H1 (cell line): ENCODE measurements around the gene PSMB1. TPM values are rescaled to one million over a fixed set of nuclear protein-coding genes. Genes with fewer than 3 reads are reported as not detected.

Experiments used
- CTCF ChIA-PET: fragments of 300-600 bp; sonication (Branson Sonifier 250); formaldehyde crosslinking; loops from one replicate; lab custom pipeline; 2021; ENCODE audit not compliant: partially characterized antibody; lab: Charles Lee
- POLR2A ChIA-PET: fragments of 300-600 bp; sonication (Branson Sonifier 250); formaldehyde crosslinking; loops from one replicate; lab custom pipeline; 2021; ENCODE audit warnings: inconsistent platforms; ENCODE audit not compliant: partially characterized antibody; lab: Charles Lee
- DNase-seq, 2 experiments: peaks; one replicate each; pipeline versions ENCODE4 v3.0.0 to v3.0.0-alpha.2; 2010 to 2022; ENCODE audit warnings: low spot score in 2 of 2, low read depth in 1 of 2, mixed read lengths in 1 of 2
- FAIRE-seq: peaks from 2 replicates; lab custom pipeline; 2011; peaks lifted over from hg19 to GRCh38; lab: Jason Lieb, UNC
- H2AFZ ChIP-seq: 2 replicates; pipeline ENCODE4 v1.8.1; 2012; ENCODE audit warnings: low read length, inconsistent platforms
- H2AK5ac ChIP-seq: 2 replicates; pipeline ENCODE4 v1.6.1; 2013; ENCODE audit warnings: low read depth, low read length
- H2BK120ac ChIP-seq: replicated peaks from 2 replicates; pipeline ENCODE3; 2013; ENCODE audit warnings: low read depth, low read length, inconsistent platforms
- H2BK12ac ChIP-seq: 2 replicates; pipeline ENCODE4 v1.6.1; 2013; ENCODE audit warnings: low read depth, low read length
- H2BK15ac ChIP-seq: 2 replicates; pipeline ENCODE4 v1.6.1; 2013; ENCODE audit warnings: low read length
- H2BK20ac ChIP-seq: 2 replicates; pipeline ENCODE4 v1.6.1; 2013; ENCODE audit warnings: low read length
- H2BK5ac ChIP-seq: 2 replicates; pipeline ENCODE4 v1.6.1; 2013; ENCODE audit warnings: low read depth, low read length
- H3K14ac ChIP-seq: 2 replicates; pipeline ENCODE4 v1.6.1; 2013; ENCODE audit warnings: inconsistent platforms; ENCODE audit not compliant: insufficient read length
- H3K18ac ChIP-seq: 2 replicates; pipeline ENCODE4 v1.6.1; 2013; ENCODE audit warnings: low read length; ENCODE audit errors: extremely low read depth
- H3K23ac ChIP-seq: 2 replicates; pipeline ENCODE4 v1.6.1; 2013; ENCODE audit warnings: inconsistent platforms; ENCODE audit not compliant: insufficient read length
- H3K23me2 ChIP-seq: 2 replicates; pipeline ENCODE4 v1.6.1; 2013; ENCODE audit warnings: low read depth, low read length
- H3K27ac ChIP-seq: 2 replicates; pipeline ENCODE4 v1.6.1; 2011; ENCODE audit warnings: low read depth, low read length, inconsistent platforms
- H3K27me3 ChIP-seq, 4 experiments: replicated peaks in 1 of 4; 1 replicate in 1 of 4; 2 replicates in 3 of 4; pipeline versions ENCODE4 v1.6.1 to v1.8.1; 2011 to 2013; ENCODE audit warnings: low read length in 3 of 4, mild to moderate bottlenecking in 3 of 4, inconsistent platforms in 2 of 4, mixed read lengths in 2 of 4, moderate library complexity in 1 of 4; ENCODE audit not compliant: control insufficient read depth in 3 of 4, insufficient read depth in 3 of 4; ENCODE audit errors: extremely low read depth in 1 of 4
- H3K36me3 ChIP-seq, 4 experiments: 2 replicates each; pipeline versions ENCODE4 v1.6.1 to v1.8.1; 2011 to 2013; ENCODE audit warnings: mild to moderate bottlenecking in 4 of 4, low read length in 3 of 4, moderate library complexity in 2 of 4, control low read depth in 1 of 4, inconsistent platforms in 1 of 4; ENCODE audit not compliant: insufficient read depth in 4 of 4, control insufficient read depth in 2 of 4
- H3K4ac ChIP-seq: replicated peaks from 2 replicates; pipeline ENCODE3; 2013; ENCODE audit warnings: low read length, low read depth, mixed read lengths, inconsistent platforms; ENCODE audit not compliant: insufficient read length
- H3K4me1 ChIP-seq, 4 experiments: replicated peaks in 1 of 4; 1 replicate in 1 of 4; 2 replicates in 3 of 4; pipeline versions ENCODE4 v1.6.1 to v1.8.1; 2011 to 2013; ENCODE audit warnings: low read length in 3 of 4, inconsistent platforms in 2 of 4, mixed read lengths in 1 of 4; ENCODE audit not compliant: insufficient read depth in 4 of 4, control insufficient read depth in 3 of 4
- H3K4me2 ChIP-seq, 2 experiments: 2 replicates each; pipeline versions ENCODE4 v1.6.1 to v1.8.1; 2011 to 2013; ENCODE audit warnings: low read depth in 2 of 2, low read length in 2 of 2, control low read depth in 1 of 2, inconsistent platforms in 1 of 2, mild to moderate bottlenecking in 1 of 2; ENCODE audit not compliant: insufficient read depth in 1 of 2
- H3K4me3 ChIP-seq, 4 experiments: fragments of 200-600, 300-600 bp in 1 of 4; sonication (generic), shearing (Covaris generic), sonication (Bioruptor Twin) in 1 of 4; 2 replicates each; pipeline versions ENCODE4 v1.5.1 to v1.8.1; 2011 to 2016; ENCODE audit warnings: low read length in 4 of 4, low read depth in 3 of 4, control low read depth in 2 of 4, inconsistent platforms in 2 of 4, mild to moderate bottlenecking in 2 of 4, mixed read lengths in 1 of 4, moderate library complexity in 1 of 4; ENCODE audit not compliant: insufficient read depth in 2 of 4; ENCODE audit errors: extremely low read depth in 1 of 4
- H3K56ac ChIP-seq: replicated peaks from 2 replicates; pipeline ENCODE3; 2013; ENCODE audit warnings: low read depth, mild to moderate bottlenecking, mixed read lengths, low read length, inconsistent platforms; ENCODE audit not compliant: insufficient read length
- H3K79me1 ChIP-seq: 2 replicates; pipeline ENCODE4 v1.6.1; 2013; ENCODE audit warnings: low read depth, low read length, control low read depth
- H3K79me2 ChIP-seq, 2 experiments: 2 replicates each; pipeline versions ENCODE4 v1.6.1 to v1.8.1; 2012 to 2013; ENCODE audit warnings: low read length in 2 of 2, mild to moderate bottlenecking in 2 of 2, inconsistent platforms in 1 of 2; ENCODE audit not compliant: insufficient read depth in 2 of 2, control insufficient read depth in 1 of 2
- H3K9ac ChIP-seq, 4 experiments: replicated peaks in 1 of 4; 1 replicate in 1 of 4; 2 replicates in 3 of 4; pipeline versions ENCODE4 v1.6.1 to v1.8.1; 2011 to 2013; ENCODE audit warnings: low read depth in 3 of 4, low read length in 3 of 4, control low read depth in 2 of 4, mild to moderate bottlenecking in 2 of 4, moderate library complexity in 2 of 4, inconsistent platforms in 1 of 4; ENCODE audit errors: extremely low read depth in 1 of 4
- H3K9me3 ChIP-seq, 2 experiments: 2 replicates each; pipeline versions ENCODE4 v1.6.1 to v1.8.1; 2012 to 2013; ENCODE audit warnings: mild to moderate bottlenecking in 2 of 2, moderate library complexity in 2 of 2, control low read depth in 1 of 2, inconsistent platforms in 1 of 2, low read depth in 1 of 2, low read length in 1 of 2, mixed read lengths in 1 of 2; ENCODE audit not compliant: insufficient read depth in 2 of 2
- H4K20me1 ChIP-seq, 2 experiments: replicated peaks in 1 of 2; 2 replicates each; pipeline versions ENCODE3 to v1.8.1; 2011 to 2013; ENCODE audit warnings: inconsistent platforms in 2 of 2, low read length in 2 of 2, mild to moderate bottlenecking in 1 of 2; ENCODE audit not compliant: insufficient read depth in 2 of 2, control insufficient read depth in 1 of 2
- H4K5ac ChIP-seq: 2 replicates; pipeline ENCODE4 v1.6.1; 2013; ENCODE audit warnings: low read length, low read depth, mixed read lengths, inconsistent platforms; ENCODE audit not compliant: insufficient read length
- H4K8ac ChIP-seq: 2 replicates; pipeline ENCODE4 v1.8.0; 2013; ENCODE audit warnings: mild to moderate bottlenecking, moderate library complexity, low read length, inconsistent platforms; ENCODE audit not compliant: insufficient read depth; ENCODE audit errors: extremely low read depth
- H4K91ac ChIP-seq: replicated peaks from 2 replicates; pipeline ENCODE3; 2013; ENCODE audit warnings: low read length, mixed read lengths, inconsistent platforms; ENCODE audit not compliant: insufficient read length
- ASH2L ChIP-seq: fragments of 200-600, 300-600 bp; sonication (generic); IDR thresholded peaks from one replicate; pipeline ENCODE4 v1.7.1; 2017; ENCODE audit warnings: low read length
- BACH1 ChIP-seq: IDR thresholded peaks from 2 replicates; pipeline ENCODE4 v1.6.1; 2012; ENCODE audit warnings: low read length, improper control_type of control experiment
- CHD1 ChIP-seq: IDR thresholded peaks from 2 replicates; pipeline ENCODE4 v1.6.1; 2012; ENCODE audit warnings: low read depth, low read length, improper control_type of control experiment
- EGR1 ChIP-seq: IDR thresholded peaks from 2 replicates; pipeline ENCODE4 v1.6.1; 2011; ENCODE audit warnings: low read depth, low read length, borderline replicate concordance
- EZH2 ChIP-seq: fragments of 200-600 bp; sonication (generic); IDR thresholded peaks from 2 replicates; pipeline ENCODE4 v1.7.1; 2012; ENCODE audit warnings: low read depth, mild to moderate bottlenecking, moderate library complexity, low read length, inconsistent platforms; ENCODE audit not compliant: severe bottlenecking
- FOSL1 ChIP-seq: IDR thresholded peaks from 2 replicates; pipeline ENCODE4 v1.6.1; 2011; ENCODE audit warnings: mild to moderate bottlenecking, low read depth, low read length, moderate library complexity; ENCODE audit not compliant: insufficient read depth
- GABPA ChIP-seq: IDR thresholded peaks from 2 replicates; pipeline ENCODE4 v1.6.1; 2011; ENCODE audit warnings: mild to moderate bottlenecking, low read length, moderate library complexity, borderline replicate concordance; ENCODE audit not compliant: insufficient read depth
- KDM4A ChIP-seq: IDR thresholded peaks from one replicate; pipeline ENCODE4 v1.7.1; 2012; ENCODE audit warnings: low read depth, mild to moderate bottlenecking, moderate library complexity, low read length, inconsistent platforms; ENCODE audit not compliant: severe bottlenecking
- PHF8 ChIP-seq: fragments of 200-600 bp; sonication (generic); conservative IDR thresholded peaks from 2 replicates; pipeline ENCODE4 v1.7.1; 2012; ENCODE audit warnings: low read depth, mild to moderate bottlenecking, inconsistent platforms, low read length, moderate library complexity
- POU5F1 ChIP-seq: IDR thresholded peaks from 2 replicates; pipeline ENCODE4 v1.6.1; 2011; ENCODE audit warnings: low read depth, mild to moderate bottlenecking, low read length, moderate library complexity
- RAD21 ChIP-seq, 2 experiments: IDR thresholded peaks in 1 of 2; conservative IDR thresholded peaks in 1 of 2; 2 replicates each; pipeline ENCODE4 v1.6.1; 2011; ENCODE audit warnings: low read depth in 2 of 2, low read length in 2 of 2, improper control_type of control experiment in 1 of 2, inconsistent platforms in 1 of 2, mild to moderate bottlenecking in 1 of 2, moderate library complexity in 1 of 2
- RXRA ChIP-seq: IDR thresholded peaks from 2 replicates; pipeline ENCODE4 v1.6.1; 2011; ENCODE audit warnings: low read depth, mild to moderate bottlenecking, low read length, moderate library complexity; ENCODE audit not compliant: insufficient read depth
- SUZ12 ChIP-seq: fragments of 200-600 bp; sonication (generic); IDR thresholded peaks from 2 replicates; pipeline ENCODE4 v1.6.1; 2012; ENCODE audit warnings: mild to moderate bottlenecking, inconsistent platforms, low read length, moderate library complexity, mixed read lengths
- WGBS, 2 experiments: shearing (Covaris generic) in 1 of 2; methylation state at CpG; one replicate each; pipeline versions ENCODE4 v1.1.6 to v1.1.7; 2013 to 2015; ENCODE audit warnings: low lambda C conversion rate in 2 of 2, mixed read lengths in 2 of 2, inconsistent platforms in 1 of 2, low coverage in 1 of 2, missing lambda C conversion rate in 1 of 2; ENCODE audit not compliant: insufficient replicate concordance in 2 of 2, insufficient coverage in 1 of 2, insufficient read length in 1 of 2; ENCODE audit errors: extremely low coverage in 1 of 2, missing lambda C conversion rate in 1 of 2; 5-methylcytosine and 5-hydroxymethylcytosine counted together
- polyA plus RNA-seq, 7 experiments: library from polyadenylated mRNA; depleted of rRNA in 3 of 7; stranded (reverse) in 5 of 7; unstranded in 2 of 7; fragments of >200 nt in 5 of 7; fragments of 200-250 nt in 2 of 7; gene quantifications; 1 replicate in 5 of 7; 2 replicates in 1 of 7; 4 replicates in 1 of 7; pipeline versions ENCODE4 v1.2.1 to v1.2.3, GENCODE V29; 2011 to 2013; ENCODE audit warnings: missing spikeins in 2 of 7, mixed read lengths in 2 of 7
- total RNA-seq: library from RNA; stranded (reverse); fragmentation: NEBNext Ultra II Directional; extraction: Animal tissue kit (Norgen Biotek cat#: 25700); gene quantifications from 2 replicates; pipeline ENCODE4 v1.2.1, GENCODE V29; 2021

Gene PSMB1
- total and polyA plus RNA-seq, 2 of the 8 experiments (the other 6 are each of a cell fraction or from before 2014, with no cell fraction given): 237 to 609 TPM

- Histone ChIP-seq H3K9ac (peak overlapping the region in 1 of 4 experiments; percentile 61; a peak in 1 of 7 replicates), H4K91ac (no peak overlapping the region), H2AK5ac (no peak overlapping the region), H3K23me2 (peaks cover 5% of the 10 kb centered on the region), H3K4me3 (peak overlapping the region; percentile 98 to 99 (median 99)), H2BK20ac (no peak overlapping the region), H3K23ac (no peak overlapping the region), H3K18ac (no peak overlapping the region), H3K36me3 (peaks cover 3 to 9% (median 6%) of the 10 kb centered on the region in 4 experiments; a peak in 6 of 8 replicates), H3K27ac (no peak overlapping the region), H2BK120ac (no peak overlapping the region), H3K9me3 (no peaks in the 10 kb centered on the region), H3K56ac (no peak overlapping the region), H2AFZ (peak overlapping the region; percentile 98), H3K79me2 (peaks cover 40 to 82% of the 10 kb centered on the region in 2 experiments), H4K5ac (no peak overlapping the region), H4K20me1 (peaks cover 3 to 7% of the 10 kb centered on the region in 2 experiments), H3K27me3 (no peaks in the 10 kb centered on the region), H3K4me2 (peak overlapping the region; percentile 94 to 97), H3K4ac (no peak overlapping the region), H2BK12ac (no peak overlapping the region), H2BK5ac (no peak overlapping the region), H3K14ac (no peak overlapping the region), H2BK15ac (no peak overlapping the region), H4K8ac (no peak overlapping the region), H3K4me1 (peaks cover 0 to 3% (median 0%) of the 10 kb centered on the region in 4 experiments; a peak in 3 of 7 replicates), H3K79me1 (peaks cover 4% of the 10 kb centered on the region)
- DNase-seq (no peak), FAIRE-seq (no peak)
- 5% methylated on average over 13 of the region's 13 CpGs; no CpG with 5 or more reads in 1 of the 2 experiments for WGBS, 2 experiments
- CTCF ChIA-PET: interaction anchor here (1.0 to 1.4 kb wide), 2 partner anchors 12 to 23 kb away, joined by 3 to 4 read pairs; no protein-coding TSS in a partner anchor
- POLR2A ChIA-PET: interaction anchor here (0.6 to 5.8 kb wide), 12 partner anchors 8 to 851 kb away, joined by 3 to 37 read pairs (median 4); partner anchors contain the start of genes DYNLT2, ERMARD and PDCD2
- TF ChIP-seq CHD1 (no peak), FOSL1 (no peak), POU5F1 (no peak), EZH2 (no peak), KDM4A (peak; percentile 20), SUZ12 (no peak), ASH2L (no peak), GABPA (no peak), BACH1 (no peak), PHF8 (no peak), RAD21 (IDR thresholded peaks at IDR 0.05 in 1 of 2, conservative IDR thresholded peaks at IDR 0.05 in 1 of 2; ENCODE audit: low read depth in 2 of 2, low read length in 2 of 2) (no peak), RXRA (no peak), EGR1 (no peak)
Measured at GRCh38 chr6:170553534-170554012, 466 bp upstream of the PSMB1 start.
